Activated naive CD8-positive, alpha-beta T cell treated with anti-CD3 and anti-CD28 coated beads for 36 hours (primary cell): ENCODE measurements around the gene THUMPD3. TPM values are rescaled to one million over a fixed set of nuclear protein-coding genes. Genes with fewer than 3 reads are reported as not detected.
A peak's percentile ranks its signal among the peaks of the same experiment; 100 is the strongest.

Experiments used
- DNase-seq: peaks from one replicate; pipeline ENCODE4 v3.0.0; 2021
- H3K27ac Mint-ChIP-seq: one replicate; pipeline ENCODE4 v1.8.0; 2022; ENCODE audit warnings: mild to moderate bottlenecking, moderate library complexity, mixed read lengths
- H3K27me3 Mint-ChIP-seq: one replicate; pipeline ENCODE4 v1.8.0; 2022; ENCODE audit warnings: mild to moderate bottlenecking, mixed read lengths
- H3K36me3 Mint-ChIP-seq: one replicate; pipeline ENCODE4 v1.8.0; 2021; ENCODE audit warnings: mild to moderate bottlenecking, mixed read lengths
- H3K4me1 Mint-ChIP-seq: one replicate; pipeline ENCODE4 v1.8.0; 2021; ENCODE audit warnings: mixed read lengths
- H3K4me3 Mint-ChIP-seq: one replicate; pipeline ENCODE4 v1.8.0; 2022; ENCODE audit warnings: mild to moderate bottlenecking, moderate library complexity, mixed read lengths
- H3K9me3 Mint-ChIP-seq: one replicate; pipeline ENCODE4 v1.8.0; 2022; ENCODE audit warnings: mixed read lengths
- total RNA-seq, 2 experiments: library from RNA; stranded (reverse); gene quantifications; one replicate each; pipeline ENCODE4 v1.2.3, GENCODE V29; 2021

Gene THUMPD3
- total RNA-seq, 2 experiments from 2014 or later, result 62.5 to 63.8 TPM

GRCh38 chr3:9347081-9347480, 15.8 kb upstream of the THUMPD3 start:
- Mint-ChIP-seq H3K27me3 (no peaks in the 10 kb centered on the region), H3K9me3 (no peaks in the 10 kb centered on the region), H3K4me1 (no peaks in the 10 kb centered on the region), H3K36me3 (no peaks in the 10 kb centered on the region), H3K27ac (no peak overlapping the region), H3K4me3 (no peak overlapping the region)
- no peak for DNase-seq

DNA sequence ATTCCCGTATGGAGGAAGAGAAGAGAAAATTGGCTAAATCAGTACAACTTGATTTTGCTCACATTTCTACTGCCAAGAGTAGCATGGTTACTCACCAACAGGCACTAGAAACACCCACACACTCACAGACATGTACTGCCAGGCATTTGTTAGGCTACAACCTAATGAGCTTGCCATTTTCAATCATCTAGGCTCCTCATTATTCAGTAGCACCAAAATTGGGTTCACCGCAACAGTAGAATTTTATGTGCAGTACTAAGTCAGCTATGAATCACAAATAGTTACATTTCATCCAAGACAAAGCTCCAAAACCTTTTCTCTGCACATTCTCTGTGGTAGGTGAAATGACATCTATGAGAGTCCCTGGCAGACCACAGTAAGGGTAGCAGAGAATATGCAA, 15.0 kb upstream of the THUMPD3 start:
- Mint-ChIP-seq H3K9me3 (no peaks in the 10 kb centered on the region), H3K4me1 (no peaks in the 10 kb centered on the region), H3K36me3 (no peaks in the 10 kb centered on the region), H3K27ac (no peak overlapping the region), H3K27me3 (no peaks in the 10 kb centered on the region), H3K4me3 (no peak overlapping the region)
- no peak for DNase-seq

DNA sequence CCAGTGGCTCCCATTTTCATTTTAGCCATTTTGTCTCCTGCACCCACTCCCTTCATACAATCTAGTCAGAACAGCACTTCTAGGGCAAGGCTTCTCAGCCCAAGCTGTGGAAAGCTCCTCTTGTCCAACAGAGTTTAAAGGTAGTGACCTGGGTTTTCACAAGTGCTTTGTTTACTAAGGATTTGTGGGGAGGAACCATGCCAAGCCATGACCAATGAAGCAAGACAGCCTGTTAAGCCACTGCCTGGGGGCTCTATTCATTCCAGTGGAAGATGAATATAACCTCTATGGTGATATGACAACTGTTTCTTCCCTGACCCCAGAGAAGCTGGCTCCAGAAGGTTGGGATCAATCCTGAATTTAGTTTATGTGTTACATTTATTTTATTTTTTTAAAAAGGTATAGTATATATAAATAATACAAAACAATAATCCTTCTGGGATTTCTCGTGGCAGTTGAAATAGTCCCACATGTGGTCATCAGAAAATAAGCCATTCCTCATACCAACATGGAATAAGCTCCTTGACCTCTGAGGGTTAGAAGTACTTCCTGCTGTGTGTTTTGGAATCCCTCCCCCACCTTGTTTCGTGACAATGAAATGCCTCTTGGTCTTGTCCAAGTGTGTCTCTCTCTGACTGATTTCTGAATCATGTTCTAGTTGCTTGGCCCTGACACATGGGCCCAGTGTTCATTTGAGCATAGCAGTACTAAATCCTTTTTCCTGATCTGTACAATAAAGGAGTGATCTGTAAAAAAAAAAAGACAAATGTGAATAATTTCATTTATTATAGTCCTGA, 13.3 kb upstream of the THUMPD3 start:
- Mint-ChIP-seq H3K36me3 (no peaks in the 10 kb centered on the region), H3K27ac (no peak overlapping the region), H3K9me3 (no peaks in the 10 kb centered on the region), H3K4me1 (peaks cover 4% of the 10 kb centered on the region), H3K4me3 (no peak overlapping the region), H3K27me3 (no peaks in the 10 kb centered on the region)
- DNase-seq, result no peak

DNA sequence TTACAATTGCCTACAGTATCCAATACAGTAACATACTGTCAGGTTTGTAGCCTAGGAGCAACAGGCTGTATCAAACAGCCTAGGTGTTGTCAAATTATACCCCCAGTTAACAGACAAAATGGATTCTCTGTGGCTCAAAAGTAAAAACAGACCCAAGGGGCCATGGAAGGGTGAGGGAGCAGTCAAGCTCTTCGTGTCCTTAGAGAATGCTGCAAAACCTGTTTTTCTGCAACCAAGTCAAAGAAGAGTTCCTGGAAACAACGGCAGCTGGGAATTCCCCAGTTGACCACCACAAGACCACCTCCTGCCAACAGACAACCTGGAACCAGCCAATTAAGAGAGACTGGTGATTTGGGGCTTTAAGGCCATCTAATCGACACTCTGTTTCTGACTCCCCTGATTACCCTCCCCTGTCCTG, 11.1 kb upstream of the THUMPD3 start:
- no peak for DNase-seq
- Mint-ChIP-seq H3K9me3 (no peaks in the 10 kb centered on the region), H3K27me3 (no peaks in the 10 kb centered on the region), H3K36me3 (no peaks in the 10 kb centered on the region), H3K4me3 (no peak overlapping the region), H3K4me1 (peaks cover 10% of the 10 kb centered on the region), H3K27ac (no peak overlapping the region)

GRCh38 chr3:9352917-9353752, 9.7 kb upstream of the THUMPD3 start:
- peaks cover 10% of the 10 kb centered on the region for H3K4me1 Mint-ChIP-seq
- H3K27ac Mint-ChIP-seq, result no peak overlapping the region
- H3K36me3 Mint-ChIP-seq, result no peaks in the 10 kb centered on the region
- no peaks in the 10 kb centered on the region for H3K9me3 Mint-ChIP-seq
- peak; percentile 30 for DNase-seq
- no peak overlapping the region for H3K4me3 Mint-ChIP-seq
- H3K27me3 Mint-ChIP-seq, result no peaks in the 10 kb centered on the region

DNA sequence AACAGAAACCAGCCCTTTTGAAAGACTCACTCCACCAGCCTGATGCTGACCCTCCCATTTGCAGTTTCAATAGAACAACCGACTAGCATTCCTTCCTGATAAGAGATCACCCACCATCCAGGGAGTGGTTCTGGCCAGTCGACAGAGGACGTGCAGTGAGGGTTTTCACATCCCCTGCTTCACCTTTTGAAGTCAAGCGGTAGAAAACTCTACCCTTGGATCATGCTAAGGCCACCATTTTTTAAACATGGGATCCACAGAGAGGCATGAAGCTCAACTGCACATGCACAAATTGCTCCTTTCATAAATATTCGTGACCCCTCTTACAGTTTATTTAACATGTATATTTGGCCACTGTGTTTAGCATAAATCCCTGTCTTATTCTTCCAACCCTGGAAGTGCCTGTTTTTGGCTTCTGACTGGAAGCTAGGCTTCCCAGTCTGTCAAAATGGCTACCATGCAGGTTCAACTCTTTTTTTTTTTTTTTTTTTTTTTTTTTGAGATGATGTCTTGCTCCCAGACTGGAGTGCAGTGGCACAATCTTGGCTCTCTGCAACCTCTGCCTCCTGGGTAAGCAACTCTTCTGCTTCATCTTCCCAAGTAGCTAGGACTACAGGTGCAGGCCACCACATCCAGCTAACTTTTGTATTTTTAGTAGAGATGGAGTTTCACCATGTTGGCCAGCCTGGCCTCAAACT, 1.0 kb upstream of the THUMPD3 start:
- peaks cover 28% of the 10 kb centered on the region for H3K36me3 Mint-ChIP-seq
- H3K27me3 Mint-ChIP-seq, result no peaks in the 10 kb centered on the region
- peak overlapping the region; percentile 99 for H3K27ac Mint-ChIP-seq
- DNase-seq, result no peak
- H3K9me3 Mint-ChIP-seq, result no peaks in the 10 kb centered on the region
- peaks cover 8% of the 10 kb centered on the region for H3K4me1 Mint-ChIP-seq
- H3K4me3 Mint-ChIP-seq, result peak overlapping the region; percentile 96

DNA sequence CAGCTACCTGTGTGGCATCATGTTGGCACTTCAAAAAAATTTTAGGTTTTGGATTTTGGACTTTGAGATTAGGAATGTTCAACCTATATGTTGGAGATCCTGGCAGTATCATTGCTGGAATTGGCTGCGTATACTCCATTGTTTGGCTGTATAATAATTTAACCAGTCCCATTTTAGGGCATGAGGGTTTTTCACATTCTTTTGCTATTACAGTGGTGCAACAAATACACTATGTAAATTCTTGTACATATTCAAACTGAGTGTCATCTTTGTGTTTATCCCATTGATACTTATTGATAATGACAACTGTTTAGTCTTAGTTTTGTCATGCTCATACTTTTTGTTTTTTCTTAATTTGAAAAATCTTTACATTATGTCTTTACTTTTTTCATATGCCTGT, 6.7 kb downstream of the THUMPD3 start:
- H3K4me3 Mint-ChIP-seq, result no peak overlapping the region
- H3K9me3 Mint-ChIP-seq, result no peaks in the 10 kb centered on the region
- H3K4me1 Mint-ChIP-seq, result peaks cover 29% of the 10 kb centered on the region
- no peaks in the 10 kb centered on the region for H3K27me3 Mint-ChIP-seq
- no peak overlapping the region for H3K27ac Mint-ChIP-seq
- DNase-seq, result no peak
- peaks cover 36% of the 10 kb centered on the region for H3K36me3 Mint-ChIP-seq

DNA sequence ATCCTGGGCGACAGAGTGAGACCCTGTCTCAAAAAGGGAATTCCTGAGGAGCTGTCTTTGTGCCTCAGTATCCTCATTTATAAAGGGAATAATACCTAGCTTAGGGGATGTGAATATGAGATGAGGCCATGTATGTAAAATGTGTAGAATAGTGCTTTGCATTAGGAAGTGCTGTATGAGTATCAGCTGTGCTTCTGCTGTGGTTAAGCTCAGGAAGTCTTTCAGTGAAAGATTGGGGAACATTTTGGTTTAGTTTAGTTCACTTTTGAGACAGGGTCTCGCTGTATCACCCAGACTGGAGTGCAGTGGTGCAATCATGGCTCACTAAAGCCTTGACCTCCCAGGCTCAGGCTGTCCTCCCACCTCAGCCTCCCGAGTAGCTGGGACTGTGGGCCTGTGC, 10.6 kb downstream of the THUMPD3 start:
- H3K4me3 Mint-ChIP-seq, result no peak overlapping the region
- DNase-seq, result no peak
- no peak overlapping the region for H3K27ac Mint-ChIP-seq
- H3K36me3 Mint-ChIP-seq, result peaks cover 54% of the 10 kb centered on the region
- H3K4me1 Mint-ChIP-seq, result peaks cover 46% of the 10 kb centered on the region
- H3K27me3 Mint-ChIP-seq, result no peaks in the 10 kb centered on the region
- no peaks in the 10 kb centered on the region for H3K9me3 Mint-ChIP-seq

- Mint-ChIP-seq H3K4me3 (no peak overlapping the region), H3K4me1 (peaks cover 32% of the 10 kb centered on the region), H3K27ac (peak overlapping the region; percentile 19), H3K9me3 (no peaks in the 10 kb centered on the region), H3K27me3 (no peaks in the 10 kb centered on the region), H3K36me3 (peaks cover 39% of the 10 kb centered on the region)
- DNase-seq, result no peak
Observed at GRCh38 chr3:9377981-9378380, 15.1 kb downstream of the THUMPD3 start.

GRCh38 chr3:9379327-9379726, 16.5 kb downstream of the THUMPD3 start:
- no peak for DNase-seq
- Mint-ChIP-seq H3K9me3 (no peaks in the 10 kb centered on the region), H3K4me3 (no peak overlapping the region), H3K4me1 (peaks cover 27% of the 10 kb centered on the region), H3K36me3 (peaks cover 42% of the 10 kb centered on the region), H3K27me3 (no peaks in the 10 kb centered on the region), H3K27ac (no peak overlapping the region)

DNA sequence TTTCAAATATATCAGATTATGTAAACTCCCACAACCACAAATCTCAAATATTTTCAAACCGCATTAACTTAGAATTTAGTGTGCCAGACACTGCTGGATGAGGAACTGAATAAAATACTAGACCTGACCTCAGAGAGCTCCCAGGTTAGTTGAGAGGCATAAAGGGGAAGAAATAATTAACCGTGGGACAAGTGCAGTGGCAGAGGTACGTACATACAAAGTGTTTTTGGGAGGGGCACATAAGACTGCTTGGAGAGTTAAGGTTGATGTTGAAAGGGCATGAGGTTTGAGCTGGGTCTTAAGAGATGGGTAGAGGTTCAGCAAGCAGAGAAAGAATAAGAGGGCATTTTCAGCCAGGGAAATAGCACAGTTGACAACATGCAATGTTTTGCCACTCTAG, 17.2 kb downstream of the THUMPD3 start:
- Mint-ChIP-seq H3K4me1 (peaks cover 28% of the 10 kb centered on the region), H3K36me3 (peaks cover 41% of the 10 kb centered on the region), H3K27ac (no peak overlapping the region), H3K9me3 (no peaks in the 10 kb centered on the region), H3K27me3 (no peaks in the 10 kb centered on the region), H3K4me3 (no peak overlapping the region)
- no peak for DNase-seq

DNA sequence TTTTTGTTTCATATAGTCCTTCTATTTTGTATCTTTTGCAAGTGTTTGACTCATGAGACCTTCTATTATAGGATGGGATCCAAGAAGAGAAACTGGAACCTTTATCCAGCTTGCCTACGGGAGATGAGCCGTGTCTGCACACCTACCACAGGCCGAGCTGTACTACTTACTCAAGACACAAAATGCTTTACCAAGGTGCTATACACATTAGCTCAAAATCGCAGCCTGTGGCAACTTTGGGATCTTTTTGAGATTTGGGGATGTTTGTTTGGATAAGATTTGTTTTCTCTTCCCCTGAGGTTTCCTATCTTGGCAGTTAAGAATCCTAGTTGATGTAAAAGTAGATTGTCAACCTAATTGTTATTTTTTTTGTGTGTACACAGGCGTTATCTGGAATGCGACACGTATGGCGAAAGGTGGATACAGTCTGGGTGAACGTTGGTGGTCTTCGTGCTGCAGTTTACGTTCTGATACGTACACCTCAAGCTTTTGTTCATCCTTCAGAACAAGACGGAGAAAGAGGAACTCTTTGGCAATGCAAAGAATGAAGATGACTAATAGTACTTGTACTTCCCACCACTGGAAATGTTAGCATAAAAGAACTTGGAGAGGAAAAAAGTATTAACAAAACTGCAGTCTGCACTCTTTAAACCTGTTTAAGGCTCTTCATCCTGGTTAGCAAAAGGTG, 21.4 kb downstream of the THUMPD3 start:
- H3K9me3 Mint-ChIP-seq, result no peaks in the 10 kb centered on the region
- peaks cover 20% of the 10 kb centered on the region for H3K4me1 Mint-ChIP-seq
- H3K27ac Mint-ChIP-seq, result peak overlapping the region; percentile 72
- H3K36me3 Mint-ChIP-seq, result peaks cover 33% of the 10 kb centered on the region
- H3K27me3 Mint-ChIP-seq, result no peaks in the 10 kb centered on the region
- no peak for DNase-seq
- no peak overlapping the region for H3K4me3 Mint-ChIP-seq

GRCh38 chr3:9385187-9386077, 22.6 kb downstream of the THUMPD3 start:
- H3K9me3 Mint-ChIP-seq, result no peaks in the 10 kb centered on the region
- peak overlapping the region; percentile 82 for H3K27ac Mint-ChIP-seq
- DNase-seq, result no peak
- peaks cover 26% of the 10 kb centered on the region for H3K4me1 Mint-ChIP-seq
- no peak overlapping the region for H3K4me3 Mint-ChIP-seq
- H3K27me3 Mint-ChIP-seq, result no peaks in the 10 kb centered on the region
- H3K36me3 Mint-ChIP-seq, result peaks cover 35% of the 10 kb centered on the region

GRCh38 chr3:9386078-9386459, 23.2 kb downstream of the THUMPD3 start:
- no peak overlapping the region for H3K4me3 Mint-ChIP-seq
- DNase-seq, result no peak

More at GRCh38 chr3:9386078-9386459, 23.2 kb downstream of the THUMPD3 start:
- H3K27ac Mint-ChIP-seq, result peak overlapping the region; percentile 82
- H3K4me1 Mint-ChIP-seq, result peaks cover 31% of the 10 kb centered on the region
- H3K36me3 Mint-ChIP-seq, result peaks cover 41% of the 10 kb centered on the region
- no peaks in the 10 kb centered on the region for H3K9me3 Mint-ChIP-seq
- no peaks in the 10 kb centered on the region for H3K27me3 Mint-ChIP-seq
